NCI-H526 (cell line): ENCODE data around the gene NOL12.
"Not testable (repeated sequence)": the region's sequence is repeated elsewhere in the genome, so short reads cannot be mapped to it uniquely, and the experiment has no call there.

Experiments
- DNase-seq, 2 experiments: peaks; one replicate each; lab custom pipeline; 2025; lab: John Stamatoyannopoulos, UW

The NOL12 gene, protein sequence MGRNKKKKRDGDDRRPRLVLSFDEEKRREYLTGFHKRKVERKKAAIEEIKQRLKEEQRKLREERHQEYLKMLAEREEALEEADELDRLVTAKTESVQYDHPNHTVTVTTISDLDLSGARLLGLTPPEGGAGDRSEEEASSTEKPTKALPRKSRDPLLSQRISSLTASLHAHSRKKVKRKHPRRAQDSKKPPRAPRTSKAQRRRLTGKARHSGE

GRCh38 chr22:37686002-37686982, at the start of gene NOL12:
Gene NOL12 (plus strand): TSS chr22:37686343. CDS start chr22:37686393, 50 bp downstream.
- DNase-seq, result peak; percentile 69 to 87

- DNase-seq, result no peak
Measured at GRCh38 chr22:37636949-37637273, 49.2 kb upstream of the NOL12 start.

GRCh38 chr22:37638391-37639069, 47.6 kb upstream of the NOL12 start:
- DNase-seq, result peak in 1 of 2 experiments; percentile 19

DNA sequence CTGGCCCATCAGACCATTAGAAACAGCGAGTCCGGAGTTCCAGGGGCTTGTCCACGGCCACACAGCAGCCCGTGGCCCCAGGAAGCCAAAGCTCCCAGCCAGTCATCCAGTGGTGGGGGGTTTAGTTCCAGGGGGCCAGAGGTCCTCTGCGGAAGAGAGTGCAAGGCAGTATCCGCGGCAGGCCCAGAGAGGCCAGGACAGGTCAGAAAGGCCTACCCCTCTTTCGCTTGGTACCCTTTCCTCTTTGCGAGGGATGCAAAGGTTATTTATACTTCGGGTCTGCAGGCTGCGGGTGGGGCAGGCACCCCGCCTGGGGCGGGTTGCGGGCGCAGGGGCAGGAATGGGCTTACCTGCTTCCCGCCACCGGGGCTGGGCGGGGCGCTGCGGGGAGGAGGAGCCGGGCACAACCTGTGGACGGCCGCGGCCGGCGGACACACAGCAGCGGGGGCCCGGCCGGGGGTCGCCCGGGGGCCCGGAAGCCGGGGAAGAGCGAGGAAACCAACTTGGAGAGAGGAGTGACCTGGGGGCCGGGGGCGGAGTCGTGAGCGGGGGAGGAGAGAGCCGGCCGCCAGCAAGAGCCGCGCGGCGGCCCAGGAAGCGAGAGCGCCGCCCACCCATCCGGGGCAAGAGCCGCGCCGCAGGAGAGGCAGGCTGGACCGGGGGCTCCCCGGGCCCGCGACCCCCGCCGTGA, 46.9 kb upstream of the NOL12 start, which contains the start of gene SH3BP1:
Gene SH3BP1 (plus strand): TSS at position 600 of the 691 bp plus-strand sequence. CDS start 119 bp downstream, outside the sequence.
- peak in 1 of 2 experiments; percentile 55 for DNase-seq

DNA sequence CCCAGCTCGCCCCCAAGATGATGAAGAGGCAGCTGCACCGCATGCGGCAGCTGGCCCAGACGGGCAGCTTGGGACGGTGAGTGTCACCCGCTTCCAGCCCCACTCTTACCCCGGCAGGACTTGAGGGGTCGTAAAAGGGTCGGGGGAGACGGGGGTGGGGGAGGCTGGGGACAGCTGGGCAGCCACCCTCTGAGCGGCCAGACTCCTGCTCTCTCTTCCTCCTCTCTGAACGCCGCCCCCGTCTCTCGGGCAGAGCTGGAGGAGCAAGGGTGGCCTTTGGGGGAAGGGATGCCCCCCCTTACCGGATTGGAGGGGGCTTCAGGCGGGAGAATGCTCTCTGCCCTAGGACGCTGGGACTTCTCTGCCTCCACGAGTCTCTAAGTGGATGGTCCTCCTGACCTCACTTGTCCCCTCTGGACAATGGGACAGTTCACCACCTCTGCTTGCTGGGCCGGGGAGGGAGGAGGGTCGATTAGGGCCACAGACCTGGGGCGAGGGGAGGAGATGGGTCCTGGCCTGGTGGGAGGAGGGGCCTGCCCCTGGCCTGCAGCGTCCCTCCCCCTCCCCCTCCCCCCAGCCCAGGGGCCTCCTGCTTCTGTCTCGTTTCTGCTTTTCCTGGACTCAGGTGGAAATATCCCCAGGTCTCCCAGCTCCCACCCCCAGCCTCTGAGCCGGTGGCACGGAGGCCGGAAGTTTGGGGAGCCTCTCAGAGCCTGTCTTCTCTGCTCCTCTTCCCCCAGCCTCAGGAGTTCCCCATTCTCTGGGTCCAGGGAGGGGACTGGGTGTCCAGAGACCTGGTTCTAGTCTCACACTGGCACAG, 46.2 kb upstream of the NOL12 start:
- peak in 1 of 2 experiments; percentile 20 for DNase-seq

DNA sequence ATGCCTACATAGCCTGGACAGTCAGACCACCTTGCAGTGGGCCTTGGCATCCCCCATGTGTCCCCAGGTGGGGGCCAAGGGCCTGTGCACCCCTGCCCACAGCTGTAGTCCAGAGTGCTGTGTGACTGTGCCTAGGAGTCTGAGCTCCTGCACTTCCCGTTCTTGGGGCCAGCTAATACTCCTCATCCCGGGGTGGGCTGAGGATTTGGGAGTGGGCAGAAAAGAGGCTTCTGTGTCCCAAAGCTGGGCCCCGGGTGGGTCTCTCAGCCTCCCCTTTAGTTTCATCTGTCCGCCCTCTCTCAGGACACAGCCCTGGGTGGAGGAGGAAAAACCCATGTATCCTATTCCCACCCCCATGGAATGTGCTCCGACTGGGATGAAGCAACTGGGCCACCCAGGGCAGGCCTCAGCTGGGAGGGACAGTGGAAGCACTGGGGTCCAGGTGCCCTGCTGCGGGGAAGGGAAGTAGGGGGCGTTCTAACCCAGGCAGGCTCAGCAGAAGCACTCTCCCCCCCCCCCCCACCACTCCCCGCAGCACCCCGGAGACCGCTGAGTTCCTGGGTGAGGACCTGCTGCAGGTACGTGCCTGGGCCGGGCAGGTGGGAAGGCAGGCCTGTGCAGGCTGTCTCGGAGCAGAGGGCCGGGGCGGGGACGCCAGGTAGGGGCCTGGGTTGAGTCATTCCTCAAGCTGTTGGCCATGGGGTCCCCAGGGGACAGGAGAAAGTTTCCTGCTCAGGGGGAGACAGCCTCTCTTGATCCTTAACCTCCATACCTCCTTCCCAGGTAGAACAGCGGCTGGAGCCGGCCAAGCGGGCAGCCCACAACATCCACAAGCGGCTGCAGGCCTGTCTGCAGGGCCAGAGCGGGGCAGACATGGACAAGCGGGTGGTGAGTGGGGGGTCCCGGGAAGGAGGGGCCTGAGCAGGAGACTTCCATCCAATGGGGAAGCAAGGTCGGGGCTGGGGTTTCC, 45.3 kb upstream of the NOL12 start:
- DNase-seq, result no peak

DNA sequence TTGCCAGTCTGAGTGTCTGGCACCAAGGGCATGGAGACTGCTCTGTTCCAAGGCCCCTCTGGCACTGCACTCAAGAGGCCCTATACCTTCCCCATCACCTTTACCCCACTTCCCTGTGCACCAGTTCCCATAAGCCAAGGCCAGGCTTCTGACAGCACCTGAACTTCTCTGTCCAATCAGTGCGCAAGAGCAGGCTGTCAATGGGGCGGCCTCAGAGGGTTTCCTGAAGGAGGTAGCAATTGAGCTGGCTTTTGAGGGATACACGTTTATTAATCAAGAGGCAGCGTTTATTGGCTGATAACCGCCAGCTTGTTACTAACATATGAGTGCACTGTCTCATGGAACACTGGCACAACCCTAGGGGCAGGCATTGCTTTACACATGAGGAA, 44.6 kb upstream of the NOL12 start:
- DNase-seq, result no peak

GRCh38 chr22:37643225-37643847, 42.8 kb upstream of the NOL12 start:
- DNase-seq, result peak in 1 of 2 experiments; percentile 71

- DNase-seq, result no peak
Measured at GRCh38 chr22:37647317-37647716, 38.8 kb upstream of the NOL12 start.

- no peak for DNase-seq
Measured at GRCh38 chr22:37647928-37648327, 38.2 kb upstream of the NOL12 start.

DNA sequence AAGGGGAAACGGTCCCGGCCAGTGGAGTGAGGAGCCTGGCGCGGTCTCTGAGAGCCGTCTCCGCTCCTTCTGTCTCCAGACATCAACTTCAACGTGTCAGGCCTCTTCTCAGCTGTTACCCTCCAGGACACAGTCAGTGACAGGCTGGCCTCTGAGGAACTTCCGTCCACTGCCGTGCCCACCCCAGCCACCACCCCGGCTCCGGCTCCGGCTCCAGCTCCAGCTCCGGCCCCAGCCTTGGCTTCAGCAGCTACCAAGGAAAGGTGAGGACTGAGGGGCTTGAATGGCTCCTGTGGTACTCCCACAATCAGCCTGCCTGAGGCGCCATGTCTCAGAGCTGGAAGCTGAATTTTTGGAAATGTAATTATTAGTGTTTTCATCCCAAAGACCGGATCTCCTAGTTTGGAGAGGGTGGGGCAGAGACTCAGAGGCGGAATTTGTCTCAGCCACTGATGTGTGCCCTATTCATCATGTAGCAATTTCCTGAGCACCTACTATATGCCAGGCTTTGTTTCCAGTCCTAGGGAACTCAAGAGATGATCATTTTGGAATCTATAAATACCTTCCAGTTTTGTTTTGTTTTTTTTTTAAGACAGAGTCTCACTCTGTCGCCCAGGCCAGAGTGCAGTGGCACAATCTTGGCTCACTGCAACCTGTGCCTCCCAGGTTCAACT, 35.5 kb upstream of the NOL12 start:
- DNase-seq, result no peak

DNA sequence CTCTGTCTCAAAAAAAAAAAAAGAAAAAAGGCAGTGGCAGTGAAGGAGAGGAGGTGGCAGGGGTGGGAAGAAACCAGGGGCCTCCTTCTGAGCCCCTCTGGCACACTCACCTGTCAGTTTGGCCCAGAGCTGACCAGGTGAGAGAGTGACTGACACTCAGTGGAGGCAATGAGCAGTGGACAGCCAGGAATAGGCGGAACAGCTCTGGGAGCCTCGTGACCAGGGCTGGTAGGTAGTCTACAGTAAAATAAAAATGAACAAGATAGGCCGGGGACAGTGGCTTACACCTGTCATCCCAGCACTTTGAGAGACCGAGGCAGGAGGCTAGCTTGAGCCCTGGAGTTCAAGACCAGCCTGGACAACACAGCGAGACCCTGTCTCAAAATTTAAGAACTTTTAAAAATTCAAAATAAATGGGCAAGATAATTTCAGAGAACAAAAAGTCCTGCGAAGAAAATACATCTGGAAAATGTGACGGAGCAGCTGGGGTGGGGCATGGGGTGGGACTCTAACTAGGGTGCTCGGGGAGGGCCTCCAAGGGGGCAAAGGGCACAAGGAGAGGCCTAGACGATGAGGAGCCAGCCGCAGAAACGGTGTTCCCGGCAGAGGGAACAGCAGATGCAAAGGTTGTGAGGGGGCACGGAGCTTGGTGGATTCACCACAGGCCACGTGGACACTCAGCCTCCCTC, 31.4 kb upstream of the NOL12 start:
- DNase-seq, result no peak

DNA sequence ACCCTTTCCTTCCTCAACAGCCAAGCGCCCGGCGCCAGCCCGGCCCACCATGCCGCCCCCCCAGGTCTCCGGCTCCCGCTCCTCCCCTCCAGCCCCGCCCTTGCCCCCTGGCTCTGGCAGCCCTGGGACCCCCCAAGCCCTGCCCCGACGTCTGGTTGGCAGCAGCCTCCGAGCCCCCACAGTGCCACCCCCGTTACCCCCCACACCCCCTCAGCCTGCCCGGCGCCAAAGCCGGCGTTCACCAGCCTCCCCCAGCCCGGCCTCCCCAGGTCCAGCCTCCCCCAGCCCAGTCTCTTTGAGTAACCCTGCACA, 30.9 kb upstream of the NOL12 start:
- no peak for DNase-seq

- DNase-seq, result not testable (repeated sequence)
Measured at GRCh38 chr22:37656583-37656982, 29.6 kb upstream of the NOL12 start.

GRCh38 chr22:37657590-37658132, 28.5 kb upstream of the NOL12 start:
- DNase-seq, result peak in 1 of 2 experiments; percentile 39

DNA sequence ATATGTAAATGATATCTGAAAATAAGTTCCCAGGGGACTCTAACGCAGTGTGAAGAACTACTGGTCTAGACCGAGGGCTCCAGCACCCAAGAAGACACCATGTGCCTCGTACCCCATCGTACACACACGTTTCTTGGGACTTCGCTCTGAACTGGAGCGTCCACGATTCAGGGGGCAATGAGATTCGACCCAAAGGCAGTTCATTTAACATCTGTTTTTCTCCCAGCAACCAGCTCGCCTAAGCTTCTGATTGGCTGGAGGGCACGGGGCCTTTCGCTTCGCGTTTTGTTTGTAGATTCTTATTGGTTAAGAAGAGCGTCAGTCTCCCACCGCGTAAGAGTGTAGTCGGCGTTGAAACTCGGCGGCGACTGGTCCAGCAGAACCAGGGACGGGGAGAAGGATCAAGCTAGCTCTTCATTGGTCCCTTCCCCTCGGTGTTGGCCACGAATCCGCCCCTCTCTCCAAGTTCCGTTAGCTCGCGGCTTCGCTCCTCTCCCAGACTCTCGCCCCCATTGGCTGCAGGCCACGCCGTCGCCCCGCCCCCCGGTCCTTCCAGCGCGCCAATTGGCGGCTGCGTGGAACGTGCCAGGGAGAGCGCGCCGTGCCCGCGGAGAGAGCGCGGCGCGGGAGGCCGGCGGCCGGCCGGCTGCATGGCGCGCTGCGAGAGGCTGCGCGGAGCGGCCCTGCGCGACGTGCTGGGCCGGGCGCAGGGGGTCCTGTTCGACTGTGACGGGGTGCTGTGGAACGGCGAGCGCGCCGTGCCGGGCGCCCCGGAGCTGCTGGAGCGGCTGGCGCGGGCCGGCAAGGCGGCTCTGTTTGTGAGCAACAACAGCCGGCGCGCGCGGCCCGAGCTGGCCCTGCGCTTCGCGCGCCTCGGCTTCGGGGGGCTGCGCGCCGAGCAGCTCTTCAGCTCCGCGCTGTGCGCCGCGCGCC, 27.7 kb upstream of the NOL12 start, which contains the start of gene PDXP:
Gene PDXP (plus strand): TSS at position 591 of the 933 bp plus-strand sequence. CDS start 60 bp downstream, at position 651.
- DNase-seq, result peak; percentile 98
